HG03025 (cell line): ENCODE results near the gene AIG1.

Experiments used
- ATAC-seq: cut with Tn5 transposase; IDR thresholded peaks from one replicate; pipeline ENCODE4 v1.9.1; 2021; ENCODE audit warnings: mild to moderate bottlenecking, moderate library complexity; ENCODE audit not compliant: unreplicated experiment, low FRiP score

The AIG1 gene

GRCh38 chr6:143188292-143188691, 127.6 kb downstream of the AIG1 start:
- no peak for ATAC-seq

- ATAC-seq: no peak
These were observed 130.7 kb downstream of the AIG1 start for GRCh38 chr6:143191361-143191760.

GRCh38 chr6:143192766-143193165, 132.1 kb downstream of the AIG1 start:
- ATAC-seq: no peak

- no peak for ATAC-seq
These were observed 132.9 kb downstream of the AIG1 start for GRCh38 chr6:143193571-143194094.

- ATAC-seq: no peak
These were observed 133.5 kb downstream of the AIG1 start for GRCh38 chr6:143194095-143194589.

- no peak for ATAC-seq
These were observed 134.7 kb downstream of the AIG1 start for GRCh38 chr6:143195349-143195845.

- no peak for ATAC-seq
These were observed 136.0 kb downstream of the AIG1 start for GRCh38 chr6:143196525-143197225.

GRCh38 chr6:143197377-143197776, 136.7 kb downstream of the AIG1 start:
- ATAC-seq: no peak

GRCh38 chr6:143198312-143198711, 137.6 kb downstream of the AIG1 start:
- no peak for ATAC-seq

- ATAC-seq: no peak
These were observed 138.6 kb downstream of the AIG1 start for GRCh38 chr6:143199291-143199690.

GRCh38 chr6:143200167-143200770, 139.6 kb downstream of the AIG1 start:
- ATAC-seq: no peak

GRCh38 chr6:143204045-143204444, 143.4 kb downstream of the AIG1 start:
- no peak for ATAC-seq

GRCh38 chr6:143205131-143205535, 144.4 kb downstream of the AIG1 start:
- no peak for ATAC-seq

- ATAC-seq: no peak
These were observed 144.9 kb downstream of the AIG1 start for GRCh38 chr6:143205585-143205984.

- ATAC-seq: no peak
These were observed 145.3 kb downstream of the AIG1 start for GRCh38 chr6:143205991-143206390.

- ATAC-seq: no peak
These were observed 145.9 kb downstream of the AIG1 start for GRCh38 chr6:143206550-143206949.

- no peak for ATAC-seq
These were observed 149.7 kb downstream of the AIG1 start for GRCh38 chr6:143210420-143210819.

GRCh38 chr6:143213859-143214376, 153.2 kb downstream of the AIG1 start:
- no peak for ATAC-seq

GRCh38 chr6:143215363-143215762, 154.7 kb downstream of the AIG1 start:
- ATAC-seq: no peak

- ATAC-seq: no peak
These were observed 155.1 kb downstream of the AIG1 start for GRCh38 chr6:143215771-143216170.

GRCh38 chr6:143218233-143218632, 157.5 kb downstream of the AIG1 start:
- no peak for ATAC-seq
